ENCODE results near the gene VPS39. TPM values are rescaled to one million over a fixed set of nuclear protein-coding genes. Genes with fewer than 3 reads are reported as not detected.
A peak's percentile ranks its signal among the peaks of the same experiment; 100 is the strongest.

The VPS39 gene
- total RNA-seq, 1 experiment from 2014 or later = 28.5 TPM

DNA sequence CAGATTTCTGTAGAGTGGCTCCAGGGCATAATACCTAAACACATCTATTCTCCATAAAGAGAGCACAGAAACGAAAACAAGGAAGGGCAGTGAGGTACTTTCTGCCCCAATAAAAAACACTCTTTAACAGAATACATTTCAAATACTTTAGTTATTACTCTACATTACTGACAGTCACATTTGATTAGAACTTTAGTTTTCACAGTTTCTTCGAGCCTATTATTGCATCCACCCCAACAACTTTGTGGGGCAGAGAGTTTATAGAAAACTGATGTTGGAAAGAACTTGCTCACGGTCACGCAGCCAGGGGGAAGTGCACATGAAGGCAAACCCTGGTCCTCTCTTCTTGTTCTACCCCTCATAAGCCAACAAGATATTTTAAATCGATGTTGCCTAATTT, 9.0 kb downstream of the VPS39 start:
- no peak for DNase-seq
- POLR2A ChIA-PET (ENCODE audit: unreplicated experiment) = no interaction called here
- TF ChIP-seq EZH2 (IDR thresholded peaks at IDR 0.05; ENCODE audit: low read length, unreplicated experiment) = no peak
- TF ChIP-seq EZH2phosphoT487 (IDR thresholded peaks at IDR 0.05; ENCODE audit: borderline replicate concordance, low read length) = no peak
- TF ChIP-seq CTCF (conservative IDR thresholded peaks at IDR 0.05; ENCODE audit: low read depth, low read length) = no peak
- Histone ChIP-seq H3K9ac (ENCODE audit: low read length) (no peak overlapping the region), H3K4me1 (ENCODE audit: insufficient read depth, low read length) (peaks cover 14% of the 10 kb centered on the region), H3K27ac (ENCODE audit: low read length) (no peak overlapping the region), H3K4me3 (ENCODE audit: low read length) (no peak overlapping the region), H3K36me3 (ENCODE audit: low read depth, low read length) (peaks cover 10% of the 10 kb centered on the region), H3K27me3 (ENCODE audit: low read length) (no peaks in the 10 kb centered on the region), H4K20me1 (ENCODE audit: low read length) (no peaks in the 10 kb centered on the region), H3K4me2 (ENCODE audit: low read length) (no peak overlapping the region), H2AFZ (ENCODE audit: low read length) (no peak overlapping the region), H3F3A (ENCODE audit: low read length, unreplicated experiment) (no peaks in the 10 kb centered on the region), H3K9me2 (replicated peaks; ENCODE audit: low read length) (no peaks in the 10 kb centered on the region), H3K9me3 (ENCODE audit: low read length) (no peaks in the 10 kb centered on the region), H3K79me2 (ENCODE audit: low read length) (peaks cover 21% of the 10 kb centered on the region)
- no peak for ATAC-seq
- BruUV-seq (replicated peaks) = no TSS peak
- intact Hi-C loops (cut with micrococcal nuclease) = no loop called here
- CTCF ChIA-PET = no interaction called here

- Histone ChIP-seq H3K79me2 (ENCODE audit: low read length) (peaks cover 21% of the 10 kb centered on the region), H3K27ac (ENCODE audit: low read length) (no peak overlapping the region), H4K20me1 (ENCODE audit: low read length) (no peaks in the 10 kb centered on the region), H3K4me1 (ENCODE audit: insufficient read depth, low read length) (peaks cover 8% of the 10 kb centered on the region), H3K9me3 (ENCODE audit: low read length) (no peaks in the 10 kb centered on the region), H3K9ac (ENCODE audit: low read length) (no peak overlapping the region), H3F3A (ENCODE audit: low read length, unreplicated experiment) (no peaks in the 10 kb centered on the region), H3K27me3 (ENCODE audit: low read length) (no peaks in the 10 kb centered on the region), H3K9me2 (replicated peaks; ENCODE audit: low read length) (no peaks in the 10 kb centered on the region), H3K36me3 (ENCODE audit: low read depth, low read length) (peaks cover 10% of the 10 kb centered on the region), H2AFZ (ENCODE audit: low read length) (no peak overlapping the region), H3K4me3 (ENCODE audit: low read length) (no peak overlapping the region), H3K4me2 (ENCODE audit: low read length) (no peak overlapping the region)
- intact Hi-C loops (cut with micrococcal nuclease) = no loop called here
- ATAC-seq (no peak), DNase-seq (no peak)
- POLR2A ChIA-PET (ENCODE audit: unreplicated experiment) = no interaction called here
- no TSS peak for BruUV-seq (replicated peaks)
- CTCF ChIA-PET = no interaction called here
- TF ChIP-seq EZH2phosphoT487 (IDR thresholded peaks at IDR 0.05; ENCODE audit: borderline replicate concordance, low read length) (no peak), CTCF (conservative IDR thresholded peaks at IDR 0.05; ENCODE audit: low read depth, low read length) (no peak), EZH2 (IDR thresholded peaks at IDR 0.05; ENCODE audit: low read length, unreplicated experiment) (no peak)
Measured at GRCh38 chr15:42198516-42198915, 9.6 kb downstream of the VPS39 start.

DNA sequence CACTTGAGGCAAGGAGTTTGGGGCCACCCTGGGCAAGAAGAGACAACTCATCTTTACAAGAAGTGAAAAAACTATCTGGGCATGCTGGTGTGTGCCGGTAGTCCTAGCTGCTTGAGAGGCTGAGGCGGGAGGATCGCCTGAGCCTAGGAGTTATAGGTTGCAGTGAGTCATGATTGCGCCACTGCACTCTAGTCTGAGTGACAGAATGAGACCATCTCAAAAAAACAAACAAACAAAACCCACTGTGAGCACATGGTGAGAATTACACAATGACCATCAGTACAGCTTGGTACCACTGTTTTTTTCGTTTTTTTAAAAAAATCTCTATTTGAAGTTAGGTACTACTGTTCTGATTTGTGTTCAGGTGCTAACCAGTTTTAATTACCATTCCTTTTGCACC, 13.6 kb downstream of the VPS39 start:
- H3K4me2 ChIP-seq (ENCODE audit: low read length) = no peak overlapping the region
- peaks cover 4% of the 10 kb centered on the region; the same call in 1 of the 2 replicates for H3K79me2 ChIP-seq (ENCODE audit: low read length)
- no TSS peak for BruUV-seq (replicated peaks)
- peaks cover 21% of the 10 kb centered on the region for H3K36me3 ChIP-seq (ENCODE audit: low read depth, low read length)
- H3K9me3 ChIP-seq (ENCODE audit: low read length) = no peaks in the 10 kb centered on the region
- peak; percentile 93 for ATAC-seq
- H3K4me3 ChIP-seq (ENCODE audit: low read length) = no peak overlapping the region
- H3K9ac ChIP-seq (ENCODE audit: low read length) = no peak overlapping the region
- intact Hi-C loops (cut with micrococcal nuclease) = no loop called here
- H3F3A ChIP-seq (ENCODE audit: low read length, unreplicated experiment) = no peaks in the 10 kb centered on the region
- H3K27ac ChIP-seq (ENCODE audit: low read length) = no peak overlapping the region
- peaks cover 8% of the 10 kb centered on the region for H3K4me1 ChIP-seq (ENCODE audit: insufficient read depth, low read length)
- H3K27me3 ChIP-seq (ENCODE audit: low read length) = no peaks in the 10 kb centered on the region
- ChIA-PET POLR2A (ENCODE audit: unreplicated experiment) (no interaction called here), CTCF (no interaction called here)
- no peak overlapping the region for H2AFZ ChIP-seq (ENCODE audit: low read length)
- H4K20me1 ChIP-seq (ENCODE audit: low read length) = no peaks in the 10 kb centered on the region
- peak; percentile 74 for DNase-seq
- no peak for TF ChIP-seq EZH2 (IDR thresholded peaks at IDR 0.05; ENCODE audit: low read length, unreplicated experiment)
- TF ChIP-seq CTCF (conservative IDR thresholded peaks at IDR 0.05; ENCODE audit: low read depth, low read length) = no peak
- no peak for TF ChIP-seq EZH2phosphoT487 (IDR thresholded peaks at IDR 0.05; ENCODE audit: borderline replicate concordance, low read length)
- no peaks in the 10 kb centered on the region for H3K9me2 ChIP-seq (replicated peaks; ENCODE audit: low read length)

All from PC-3 (cell line).